IPS-18c (cell line): Measurements from ENCODE around the gene EPGN.

Source experiments
- H3K4me3 ChIP-seq: 2 replicates; pipeline ENCODE4 v1.7.0; 2013; ENCODE audit warnings: low read depth, mild to moderate bottlenecking, low read length, moderate library complexity; ENCODE audit not compliant: insufficient read depth
- H3K9me3 ChIP-seq: one replicate; pipeline ENCODE4 v1.6.1; 2013; ENCODE audit warnings: mild to moderate bottlenecking, low read length, moderate library complexity; ENCODE audit not compliant: control insufficient read depth, insufficient read depth

The EPGN gene, protein sequence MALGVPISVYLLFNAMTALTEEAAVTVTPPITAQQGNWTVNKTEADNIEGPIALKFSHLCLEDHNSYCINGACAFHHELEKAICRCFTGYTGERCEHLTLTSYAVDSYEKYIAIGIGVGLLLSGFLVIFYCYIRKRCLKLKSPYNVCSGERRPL

DNA sequence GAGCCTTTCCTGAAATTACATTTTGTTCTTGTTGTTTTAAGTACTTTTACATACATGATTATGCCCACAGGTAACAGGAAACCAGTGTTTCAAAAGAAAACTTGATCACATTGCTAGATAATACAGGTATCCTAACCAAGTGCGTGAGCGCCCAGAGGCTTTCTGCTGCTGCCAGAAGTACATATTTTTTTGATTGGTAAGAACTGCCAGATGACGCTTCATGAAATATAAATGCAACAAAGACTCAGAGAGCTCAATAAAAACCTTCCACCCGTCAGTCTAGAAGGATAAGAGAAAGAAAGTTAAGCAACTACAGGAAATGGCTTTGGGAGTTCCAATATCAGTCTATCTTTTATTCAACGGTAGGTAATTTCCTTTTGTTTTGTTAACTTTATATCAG is at the start of gene EPGN:
TSS of gene EPGN (plus strand) at position 256 of the 400 bp plus-strand sequence. CDS start at position 320, 64 bp downstream.
- H3K4me3 ChIP-seq = no peak within 1 kb of the TSS
- no peaks in the 10 kb centered on the region for H3K9me3 ChIP-seq

DNA sequence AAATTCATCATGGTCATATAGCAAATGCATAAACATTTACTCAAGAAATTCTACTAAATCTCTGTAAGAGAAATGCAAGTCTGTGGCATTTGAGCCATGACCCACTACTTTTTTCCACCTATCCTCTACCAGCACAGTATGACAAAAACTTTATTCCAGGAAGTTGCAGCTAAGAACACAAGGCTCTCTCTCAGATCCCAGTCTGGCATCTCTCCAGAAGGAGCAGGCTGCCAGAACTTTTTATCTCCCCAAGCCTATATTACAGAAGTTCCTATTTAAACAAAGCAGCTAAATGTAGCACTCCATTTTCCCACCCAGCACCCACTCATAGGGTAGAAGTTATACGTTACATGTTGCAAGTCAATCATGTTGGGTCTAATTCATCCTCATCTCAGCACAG is 49.3 kb upstream of the EPGN start:
- no peak overlapping the region for H3K4me3 ChIP-seq

DNA sequence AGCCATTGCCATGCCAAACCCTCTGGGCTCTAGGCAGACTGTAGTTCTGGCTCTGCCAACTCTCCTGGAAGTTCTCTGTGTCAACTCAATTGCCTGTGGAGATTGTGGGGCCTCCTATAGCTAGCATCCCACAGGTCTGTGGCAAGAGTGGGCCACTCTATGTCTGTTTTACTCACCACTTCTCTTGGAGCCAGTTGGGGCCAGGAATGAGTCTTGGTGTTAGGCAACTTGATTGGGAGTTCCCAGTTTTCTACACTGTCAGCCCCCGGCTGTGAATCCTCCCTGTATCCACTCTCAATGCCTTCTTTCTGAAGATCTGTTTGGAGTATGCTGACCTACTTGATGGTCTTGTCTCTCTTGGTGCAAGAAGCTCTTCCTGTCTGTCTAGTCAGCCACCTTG is 48.2 kb upstream of the EPGN start:
- H3K9me3 ChIP-seq = no peaks in the 10 kb centered on the region
- no peak overlapping the region for H3K4me3 ChIP-seq

More for the DNA sequence above, 49.3 kb upstream of the EPGN start:
- no peaks in the 10 kb centered on the region for H3K9me3 ChIP-seq

GRCh38 chr4:74262522-74262921 is 45.7 kb upstream of the EPGN start:
- no peaks in the 10 kb centered on the region for H3K9me3 ChIP-seq
- no peak overlapping the region for H3K4me3 ChIP-seq

DNA sequence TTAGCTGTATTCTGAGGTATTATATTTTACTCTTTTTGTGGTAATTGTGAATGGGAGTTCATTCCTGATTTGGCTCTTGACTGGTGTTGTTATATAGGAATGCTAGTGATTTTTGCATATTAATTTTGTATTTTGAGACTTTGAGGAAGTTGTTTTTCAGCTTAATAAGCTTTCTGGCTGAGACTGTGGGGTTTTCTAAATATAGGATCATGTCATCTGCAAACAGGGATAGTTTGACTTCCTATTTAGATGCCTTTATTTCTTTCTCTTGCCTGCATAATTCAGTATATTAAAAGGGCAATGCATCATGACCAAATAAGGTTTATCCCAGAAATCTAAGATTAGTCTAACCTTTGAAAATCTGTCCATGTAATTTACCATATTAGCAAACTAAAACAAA is 44.7 kb upstream of the EPGN start:
- Histone ChIP-seq H3K4me3 (no peak overlapping the region), H3K9me3 (no peaks in the 10 kb centered on the region)

DNA sequence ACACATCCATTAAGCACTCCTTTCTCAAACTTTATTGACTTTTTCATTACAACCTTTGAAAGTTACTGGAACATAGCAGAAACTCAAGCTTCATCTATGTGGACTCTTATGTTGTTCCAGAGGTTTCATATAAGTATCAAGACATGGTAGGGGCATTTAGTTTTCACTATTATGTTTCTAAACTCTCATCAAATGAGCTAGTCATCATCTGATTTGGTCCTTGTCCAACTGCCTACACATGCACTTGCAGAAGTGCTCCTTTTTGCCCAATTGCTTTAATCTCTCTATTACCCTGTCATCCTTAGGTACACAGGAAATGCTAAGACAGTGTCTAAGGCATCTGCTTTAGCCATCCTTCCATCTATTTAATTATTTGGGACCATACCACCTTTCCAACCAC is 42.2 kb upstream of the EPGN start:
- H3K9me3 ChIP-seq = no peaks in the 10 kb centered on the region

GRCh38 chr4:74267998-74268606 is 40.2 kb upstream of the EPGN start:
- H3K4me3 ChIP-seq = no peak overlapping the region
- H3K9me3 ChIP-seq = no peaks in the 10 kb centered on the region

More for the DNA sequence above, 42.2 kb upstream of the EPGN start:
- no peak overlapping the region for H3K4me3 ChIP-seq

GRCh38 chr4:74268643-74269042 is 39.6 kb upstream of the EPGN start:
- no peaks in the 10 kb centered on the region for H3K9me3 ChIP-seq
- no peak overlapping the region for H3K4me3 ChIP-seq

DNA sequence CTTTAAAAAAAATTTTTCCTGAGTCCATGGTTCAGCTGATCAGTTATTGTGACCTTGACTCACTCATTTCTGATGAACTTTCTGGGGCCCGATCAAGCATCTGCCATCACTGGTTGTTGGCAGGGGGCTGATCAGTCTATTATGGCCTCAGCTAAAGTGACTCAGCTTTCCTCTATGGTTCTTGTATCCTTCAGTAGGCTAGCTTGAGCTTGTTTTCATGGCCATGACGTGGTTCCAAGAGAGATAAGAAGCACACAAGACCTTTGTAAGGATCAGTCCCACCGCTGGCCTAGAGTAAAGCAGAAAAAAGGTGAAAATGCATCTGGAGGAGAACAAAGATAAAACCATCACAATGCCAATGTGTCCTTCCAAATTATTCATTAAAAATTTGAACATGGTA is 29.8 kb upstream of the EPGN start:
- no peak overlapping the region for H3K4me3 ChIP-seq
- no peaks in the 10 kb centered on the region for H3K9me3 ChIP-seq

GRCh38 chr4:74279716-74280115 is 28.6 kb upstream of the EPGN start:
- Histone ChIP-seq H3K4me3 (no peak overlapping the region), H3K9me3 (no peaks in the 10 kb centered on the region)

DNA sequence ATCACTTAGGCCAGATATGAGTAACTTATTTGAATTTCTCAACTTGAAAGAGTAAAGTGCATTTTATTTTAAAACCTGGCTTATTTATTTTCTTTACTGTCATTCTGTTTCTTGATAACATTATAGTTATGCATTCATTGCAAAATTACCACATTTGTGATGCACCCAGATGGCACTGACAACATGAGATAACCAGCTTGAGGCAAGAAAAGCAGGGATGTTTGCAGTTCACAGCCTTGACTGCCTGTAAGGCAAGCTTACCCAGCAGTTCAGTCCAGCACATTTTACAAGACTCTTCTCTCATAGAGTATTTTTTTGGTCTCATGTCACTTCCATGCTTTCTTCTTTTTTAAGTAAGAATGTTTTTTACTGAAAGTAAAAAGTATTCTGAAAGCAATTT is 25.3 kb upstream of the EPGN start:
- H3K9me3 ChIP-seq = no peaks in the 10 kb centered on the region
- H3K4me3 ChIP-seq = no peak overlapping the region

GRCh38 chr4:74283614-74284013 is 24.7 kb upstream of the EPGN start:
- Histone ChIP-seq H3K4me3 (no peak overlapping the region), H3K9me3 (no peaks in the 10 kb centered on the region)

DNA sequence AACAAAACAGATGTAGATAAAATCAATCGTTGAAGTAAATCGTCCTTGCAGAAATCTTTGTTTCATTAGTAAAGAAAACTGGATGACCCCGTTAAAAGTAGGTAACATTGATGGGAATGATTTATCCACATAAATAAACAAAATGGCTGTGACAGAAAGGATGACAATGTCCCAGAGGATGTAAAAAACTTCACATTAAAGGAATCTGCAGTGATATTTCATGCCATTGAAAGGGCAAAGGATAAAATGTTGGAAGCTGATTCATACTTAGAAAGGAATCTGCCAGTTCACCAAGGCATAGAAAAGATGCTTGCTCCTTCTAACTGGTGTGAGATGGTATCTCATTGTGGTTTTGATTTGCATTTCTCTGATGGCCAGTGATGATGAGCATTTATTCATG is 24.2 kb upstream of the EPGN start:
- H3K4me3 ChIP-seq = no peak overlapping the region
- no peaks in the 10 kb centered on the region for H3K9me3 ChIP-seq

GRCh38 chr4:74287164-74287563 is 21.1 kb upstream of the EPGN start:
- no peaks in the 10 kb centered on the region for H3K9me3 ChIP-seq

GRCh38 chr4:74287791-74288190 is 20.5 kb upstream of the EPGN start:
- H3K9me3 ChIP-seq = no peaks in the 10 kb centered on the region
- no peak overlapping the region for H3K4me3 ChIP-seq

More at GRCh38 chr4:74287164-74287563, 21.1 kb upstream of the EPGN start:
- no peak overlapping the region for H3K4me3 ChIP-seq

GRCh38 chr4:74291471-74291870 is 16.8 kb upstream of the EPGN start:
- no peaks in the 10 kb centered on the region for H3K9me3 ChIP-seq
- no peak overlapping the region for H3K4me3 ChIP-seq

- H3K4me3 ChIP-seq = no peak overlapping the region
- H3K9me3 ChIP-seq = no peaks in the 10 kb centered on the region
Observed at GRCh38 chr4:74292111-74292870, 16.0 kb upstream of the EPGN start.

- Histone ChIP-seq H3K9me3 (no peaks in the 10 kb centered on the region), H3K4me3 (no peak overlapping the region)
Observed at GRCh38 chr4:74293558-74293957, 14.7 kb upstream of the EPGN start.
